Psoas muscle (tissue), 8 donors: ENCODE results near the gene KLHL2. TPM values are rescaled to one million over a fixed set of nuclear protein-coding genes. Genes with fewer than 3 reads are reported as not detected.

ENCODE experiments used
- ATAC-seq, 4 donors: fragments of 200-7000 bp; cut with Tn5 transposase; one replicate each; pipeline ENCODE4 v1.9.1; 2020; ENCODE audit warnings: moderate library complexity in 3 of 4, mild to moderate bottlenecking in 2 of 4
- DNase-seq, 2 donors: peaks; one replicate each; pipeline ENCODE4 v3.0.0-alpha.2; 2020
- H3K27ac ChIP-seq: fragments of 200-600 bp; one replicate; pipeline ENCODE4 v1.8.0; 2022
- H3K27me3 ChIP-seq, 3 donors: fragments of 200-600 bp in 1 of 3; one replicate each; pipeline versions ENCODE4 v1.6.1 to v1.8.0; 2013 to 2022; ENCODE audit warnings: low read length in 2 of 3, mild to moderate bottlenecking in 2 of 3, moderate library complexity in 1 of 3; ENCODE audit not compliant: insufficient read depth in 3 of 3
- H3K36me3 ChIP-seq, 2 donors: fragments of 200-600 bp in 1 of 2; one replicate each; pipeline versions ENCODE4 v1.6.1 to v1.8.0; 2013 to 2022; ENCODE audit warnings: low read depth in 1 of 2, mild to moderate bottlenecking in 1 of 2, moderate library complexity in 1 of 2; ENCODE audit not compliant: insufficient read depth in 1 of 2
- H3K4me1 ChIP-seq: fragments of 200-600 bp; one replicate; pipeline ENCODE4 v1.8.0; 2022
- H3K4me3 ChIP-seq: fragments of 200-600 bp; one replicate; pipeline ENCODE4 v1.8.0; 2022; ENCODE audit warnings: mild to moderate bottlenecking
- H3K9me3 ChIP-seq: fragments of 200-600 bp; one replicate; pipeline ENCODE4 v1.8.0; 2022
- WGBS, 3 donors: extraction: QIAGEN DNeasy Blood & Tissue Kit; methylation state at CpG; one replicate each; pipeline versions ENCODE4 v1.1.6 to v1.1.7; 2013; 5-methylcytosine and 5-hydroxymethylcytosine counted together
- intact Hi-C, 2 donors: fragments of 100-400 bp; cut with DNase I; formaldehyde crosslinking; loops; one replicate each; pipeline versions ENCODE4 v1.11.0 to v1.14.2; 2022
- polyA plus RNA-seq, 3 donors: library from polyadenylated mRNA; stranded (reverse); fragments of 200-250 nt; gene quantifications; one replicate each; pipeline ENCODE4 v1.2.3, GENCODE V29; 2013
- total RNA-seq, 4 donors: library from RNA; stranded (reverse); fragmentation: NEBNext Ultra II Directional in 2 of 4; extraction: Animal tissue kit (Norgen Biotek cat#: 25700) in 2 of 4; gene quantifications; one replicate each; pipeline versions ENCODE4 v1.2.1 to v1.2.4, GENCODE V29; 2021 to 2023
- TF ChIP-seq, protein P1 (sequence below): fragments of 200-600 bp; IDR thresholded peaks from one replicate; pipeline ENCODE4 v1.8.0; 2022; ENCODE audit warnings: antibody characterized with exemption
- donor health status: healthy with polysubstance abuse.
- donor health status: DM: no; HTN: no; CAD: no; lungs with moderate emphysema.
- donor health status: Bipolar disorder and iron deficiency.
- donor health status: healthy.
- donor health status: DM: yes; HTN: yes; CAD: no.
- donor health status: DM: no; HTN: no; CAD: no.
- donor health status: DM: no; HTN: no; CAD: no.
- donor health status: DM: yes; HTN: yes; CAD: no.

The KLHL2 gene
- total and polyA plus RNA-seq, 7 donors = 3.1 to 7.8 (median 4.5) TPM

DNA sequence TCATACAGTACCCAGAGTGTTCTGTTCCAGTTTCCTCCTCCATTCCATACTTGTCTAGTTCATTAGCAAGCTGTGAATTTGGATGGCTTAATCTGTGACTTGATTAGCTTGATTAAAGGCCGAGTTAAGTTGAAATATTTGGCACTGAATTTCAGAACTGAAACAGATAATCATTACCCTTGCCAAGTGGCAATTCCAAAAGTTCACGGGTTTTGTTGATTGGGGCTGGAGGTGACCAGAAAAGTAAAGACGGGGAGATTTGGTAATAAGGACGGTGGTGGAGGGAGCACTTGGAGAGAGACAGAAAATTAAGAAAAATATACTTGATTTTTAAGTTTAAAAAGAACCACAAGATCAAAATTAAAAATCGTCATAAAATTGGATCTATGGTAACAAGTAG, 21.9 kb upstream of the KLHL2 start:
- Histone ChIP-seq H3K27me3 (no peaks in the 10 kb centered on the region), H3K9me3 (no peaks in the 10 kb centered on the region), H3K36me3 (no peaks in the 10 kb centered on the region), H3K4me1 (no peaks in the 10 kb centered on the region), H3K27ac (no peak overlapping the region), H3K4me3 (no peak overlapping the region)
- intact Hi-C loops = no loop called here
- ATAC-seq (no peak), DNase-seq (no peak)
- 65 to 74% (median 68%) methylated on average over 5 of the region's 5 CpGs for WGBS, 3 donors
- TF ChIP-seq, protein P1, sequence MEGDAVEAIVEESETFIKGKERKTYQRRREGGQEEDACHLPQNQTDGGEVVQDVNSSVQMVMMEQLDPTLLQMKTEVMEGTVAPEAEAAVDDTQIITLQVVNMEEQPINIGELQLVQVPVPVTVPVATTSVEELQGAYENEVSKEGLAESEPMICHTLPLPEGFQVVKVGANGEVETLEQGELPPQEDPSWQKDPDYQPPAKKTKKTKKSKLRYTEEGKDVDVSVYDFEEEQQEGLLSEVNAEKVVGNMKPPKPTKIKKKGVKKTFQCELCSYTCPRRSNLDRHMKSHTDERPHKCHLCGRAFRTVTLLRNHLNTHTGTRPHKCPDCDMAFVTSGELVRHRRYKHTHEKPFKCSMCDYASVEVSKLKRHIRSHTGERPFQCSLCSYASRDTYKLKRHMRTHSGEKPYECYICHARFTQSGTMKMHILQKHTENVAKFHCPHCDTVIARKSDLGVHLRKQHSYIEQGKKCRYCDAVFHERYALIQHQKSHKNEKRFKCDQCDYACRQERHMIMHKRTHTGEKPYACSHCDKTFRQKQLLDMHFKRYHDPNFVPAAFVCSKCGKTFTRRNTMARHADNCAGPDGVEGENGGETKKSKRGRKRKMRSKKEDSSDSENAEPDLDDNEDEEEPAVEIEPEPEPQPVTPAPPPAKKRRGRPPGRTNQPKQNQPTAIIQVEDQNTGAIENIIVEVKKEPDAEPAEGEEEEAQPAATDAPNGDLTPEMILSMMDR = no peak

DNA sequence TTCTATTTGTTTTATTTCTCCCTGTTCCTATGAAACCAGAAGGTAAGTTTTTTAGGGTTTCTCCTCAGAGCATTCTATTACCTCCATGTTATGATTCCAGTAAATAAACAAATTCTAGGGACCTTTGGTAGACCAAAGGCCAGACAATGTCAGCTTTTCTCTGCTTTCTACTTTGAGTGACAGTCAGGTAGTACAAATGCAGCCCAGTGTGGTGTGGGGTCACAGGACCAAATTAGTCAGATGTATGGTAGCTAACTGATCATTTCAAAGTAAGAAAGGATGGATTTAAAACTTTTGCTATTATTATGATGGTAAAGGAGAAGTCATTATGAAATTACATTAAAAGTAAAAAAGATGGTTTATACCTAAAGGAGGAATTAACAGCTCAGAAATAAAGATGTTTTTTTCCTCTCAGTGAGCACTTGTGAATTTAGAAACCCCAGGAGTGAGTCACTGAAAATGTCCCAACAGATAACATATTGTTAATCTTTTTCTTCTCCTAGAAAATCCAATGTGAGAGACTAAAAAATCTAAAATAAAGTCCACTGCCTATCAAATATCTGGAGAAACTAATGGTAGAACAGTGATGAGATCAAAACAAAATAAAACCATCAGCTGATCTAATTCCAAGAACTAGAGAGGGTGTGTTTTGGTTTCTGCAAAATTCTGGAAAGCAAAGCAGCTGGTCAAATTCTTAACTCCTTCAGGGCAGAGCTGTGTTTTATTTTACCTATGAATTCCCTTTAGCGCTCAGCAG, 16.6 kb upstream of the KLHL2 start:
- DNase-seq (no peak), ATAC-seq (no peak)
- Histone ChIP-seq H3K27me3 (no peaks in the 10 kb centered on the region), H3K4me1 (no peaks in the 10 kb centered on the region), H3K27ac (no peak overlapping the region), H3K4me3 (no peak overlapping the region), H3K9me3 (no peaks in the 10 kb centered on the region), H3K36me3 (no peaks in the 10 kb centered on the region)
- 87 to 94% (median 93%) methylated on average over 1 of the region's 1 CpG for WGBS, 3 donors
- intact Hi-C loops = no loop called here
- TF ChIP-seq, protein P1 = no peak

DNA sequence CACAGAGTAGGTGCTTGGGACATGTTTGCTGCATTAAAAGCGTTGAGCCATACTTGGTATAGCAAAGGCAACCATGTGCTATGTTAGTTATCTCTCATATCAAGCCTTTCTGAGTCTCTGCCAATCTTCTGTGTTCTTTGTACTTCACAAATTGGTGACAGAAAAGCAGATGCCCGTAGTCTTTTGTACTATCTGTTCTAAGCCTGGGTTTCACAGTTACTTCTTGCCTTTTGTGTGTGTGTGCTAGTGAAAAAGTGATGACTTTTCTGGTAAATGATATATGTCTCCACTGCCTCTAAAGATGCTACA, 16.1 kb upstream of the KLHL2 start:
- DNase-seq (no peak), ATAC-seq (no peak)
- H3K27ac ChIP-seq = no peak overlapping the region
- H3K36me3 ChIP-seq = no peaks in the 10 kb centered on the region
- 46 to 63% (median 58%) methylated on average over 2 of the region's 2 CpGs for WGBS, 3 donors
- H3K4me3 ChIP-seq = no peak overlapping the region
- no peaks in the 10 kb centered on the region for H3K4me1 ChIP-seq
- H3K27me3 ChIP-seq = no peaks in the 10 kb centered on the region
- H3K9me3 ChIP-seq = no peaks in the 10 kb centered on the region
- TF ChIP-seq, protein P1 = no peak
- intact Hi-C loops = no loop called here

DNA sequence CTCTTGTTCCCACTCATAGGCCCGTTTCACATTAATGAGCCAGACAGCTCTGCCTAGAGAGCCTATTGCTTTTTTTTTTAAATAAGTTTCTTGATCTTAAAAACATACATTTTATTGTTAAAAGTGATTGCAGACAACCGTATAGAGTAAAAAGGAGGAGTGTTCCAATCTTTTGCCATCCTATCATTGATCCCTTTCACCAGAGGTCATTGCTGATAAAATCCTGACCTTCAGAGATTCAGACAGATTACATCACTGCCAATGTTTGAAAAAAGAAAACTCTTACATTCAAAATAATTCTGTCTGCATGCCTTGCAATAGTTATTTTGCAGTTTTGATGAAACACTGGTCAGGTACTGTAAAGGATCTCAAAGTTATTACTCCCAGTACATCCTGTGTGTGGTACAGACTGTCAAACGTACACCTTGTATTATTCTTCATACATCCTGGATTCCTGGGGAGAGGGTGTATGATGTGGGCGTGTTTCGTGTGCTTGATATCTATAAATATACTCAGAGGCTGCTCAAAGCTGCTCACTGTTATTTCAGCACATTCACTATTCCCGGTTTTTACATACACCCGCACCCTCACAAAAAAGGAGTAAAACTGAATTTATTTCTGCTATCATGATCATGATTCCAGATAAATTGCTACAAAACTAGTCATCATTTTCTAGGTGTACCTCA, 15.4 kb upstream of the KLHL2 start:
- TF ChIP-seq, protein P1 = no peak
- no peak for ATAC-seq
- Histone ChIP-seq H3K36me3 (no peaks in the 10 kb centered on the region), H3K27ac (no peak overlapping the region), H3K4me3 (no peak overlapping the region), H3K9me3 (no peaks in the 10 kb centered on the region), H3K27me3 (no peaks in the 10 kb centered on the region), H3K4me1 (no peaks in the 10 kb centered on the region)
- no peak for DNase-seq
- intact Hi-C loops = no loop called here
- WGBS, 3 donors = 72 to 76% (median 76%) methylated on average over 7 of the region's 7 CpGs
